ENCODE results near the gene FALEC. TPM values are rescaled to one million over a fixed set of nuclear protein-coding genes. Genes with fewer than 3 reads are reported as not detected.

FALEC gene
- polyA plus RNA-seq, 2 of the 4 experiments (the other 2 are of a cell fraction): 0.36 to 0.80 TPM

GRCh38 chr1:150516050-150516591 is 569 bp downstream of the FALEC start:
- Histone ChIP-seq H3K4me2 (peak overlapping the region; percentile 91), H3K4me3 (peak overlapping the region; percentile 50), H3K4me1 (0 out of 3 replicates have a peak, but pooled peaks cover 17% of the 10 kb centered on the region), H3K9me3 (no peaks in the 10 kb centered on the region), H3K27ac (peak overlapping the region; percentile 76 to 94)
- DNase-seq (ENCODE audit: low read depth in 1 of 2, low spot score in 1 of 2) (no peak), FAIRE-seq (no peak), ATAC-seq (peak; percentile 33 to 42)
- ChIA-PET POLR2A (interaction anchor here (0.5 to 2.3 kb wide), 12 partner anchors 11 to 235 kb away, joined by 3 to 17 read pairs (median 4); partner anchors contain the start of genes MCL1, RPRD2 and TARS2), CTCF (interaction anchor here (0.5 to 12.4 kb wide), 14 partner anchors 9 to 127 kb away, joined by 3 to 114 read pairs (median 4); partner anchors contain the start of gene TARS2)
- no peak for TF ChIP-seq CTCF (IDR thresholded peaks at IDR 0.05)
- under 1% methylated on average over 19 of the region's 19 CpGs for WGBS (ENCODE audit: missing lambda C conversion rate)

- FAIRE-seq (no peak), ATAC-seq (no peak), DNase-seq (ENCODE audit: low read depth in 1 of 2, low spot score in 1 of 2) (peak in 1 of 2 experiments; percentile 36)
- peak overlapping the region; percentile 76 to 94 for H3K27ac ChIP-seq
- H3K4me3 ChIP-seq: peak overlapping the region; percentile 50
- 0 out of 3 replicates have a peak, but pooled peaks cover 17% of the 10 kb centered on the region for H3K4me1 ChIP-seq
- H3K4me2 ChIP-seq: peak overlapping the region; percentile 91
- TF ChIP-seq PBX3 (IDR thresholded peaks at IDR 0.05) (no peak), RAD21 (conservative IDR thresholded peaks at IDR 0.05 in 1 of 2, IDR thresholded peaks at IDR 0.05 in 1 of 2) (0 out of 5 replicates have a peak, but pooled peaks of 1 of the 2 experiments have one; percentile 25), CHD2 (IDR thresholded peaks at IDR 0.05; ENCODE audit: low read length, partially characterized antibody) (no peak)
- WGBS (ENCODE audit: missing lambda C conversion rate): 25% methylated on average over 4 of the region's 4 CpGs
- H3K9me3 ChIP-seq: no peaks in the 10 kb centered on the region
- ChIA-PET POLR2A (interaction anchor here (0.5 to 2.3 kb wide), 6 partner anchors 29 to 235 kb away, joined by 3 to 17 read pairs (median 4); partner anchors contain the start of genes RPRD2 and TARS2), CTCF (interaction anchor here (0.7 to 12.4 kb wide), 10 partner anchors 8 to 337 kb away, joined by 3 to 114 read pairs (median 5); partner anchors contain the start of gene TARS2)
These were observed 1.1 kb downstream of the FALEC start for GRCh38 chr1:150516616-150517015.

- ATAC-seq (no peak), FAIRE-seq (no peak), DNase-seq (ENCODE audit: low read depth in 1 of 2, low spot score in 1 of 2) (no peak)
- H3K4me3 ChIP-seq: no peak overlapping the region
- H3K4me1 ChIP-seq: 0 out of 3 replicates have a peak, but pooled peaks cover 5% of the 10 kb centered on the region
- no peak overlapping the region for H3K27ac ChIP-seq
- H3K4me2 ChIP-seq: no peak overlapping the region
- CTCF ChIA-PET: interaction anchor here (0.6 to 4.5 kb wide), 6 partner anchors 9 to 39 kb away, joined by 3 to 39 read pairs (median 4); partner anchors contain the start of gene ECM1
- TF ChIP-seq SREBF2 (IDR thresholded peaks at IDR 0.05) (no peak), RCOR1 (IDR thresholded peaks at IDR 0.05; ENCODE audit: low read depth, low read length) (no peak), HOXA7 (CRISPR knock-in tag; IDR thresholded peaks at IDR 0.05) (no peak), REST (IDR thresholded peaks at IDR 0.05) (no peak), HOXB5 (CRISPR knock-in tag; IDR thresholded peaks at IDR 0.05) (no peak), FOSL2 (IDR thresholded peaks at IDR 0.05) (no peak), FOSL2 (CRISPR knock-in tag; IDR thresholded peaks at IDR 0.05) (no peak), BCL3 (IDR thresholded peaks at IDR 0.05) (no peak)
- H3K9me3 ChIP-seq: no peaks in the 10 kb centered on the region
- POLR2A ChIA-PET: no interaction called here
- WGBS (ENCODE audit: missing lambda C conversion rate): 17% methylated on average over 1 of the region's 1 CpG
These were observed 5.8 kb downstream of the FALEC start for GRCh38 chr1:150521196-150521968.
